Nephron progenitor cell (in vitro differentiated cells): ENCODE data around the gene FGFBP1.

Experiments
- DNase-seq: peaks from one replicate; pipeline ENCODE4 v3.0.0; 2021
- H3K27ac Mint-ChIP-seq: 2 replicates; pipeline ENCODE4 v1.8.0; 2021; ENCODE audit warnings: mild to moderate bottlenecking, moderate library complexity, mixed read lengths
- H3K27me3 Mint-ChIP-seq: 2 replicates; pipeline ENCODE4 v1.8.0; 2021; ENCODE audit warnings: mild to moderate bottlenecking, low read depth, mixed read lengths; ENCODE audit not compliant: poor library complexity
- H3K36me3 Mint-ChIP-seq: 2 replicates; pipeline ENCODE4 v1.8.0; 2021; ENCODE audit warnings: low read depth, mixed read lengths
- H3K4me1 Mint-ChIP-seq: 2 replicates; pipeline ENCODE4 v1.8.0; 2021; ENCODE audit warnings: mixed read lengths
- H3K4me3 Mint-ChIP-seq: 2 replicates; pipeline ENCODE4 v1.8.0; 2021; ENCODE audit warnings: mild to moderate bottlenecking, moderate library complexity, mixed read lengths
- H3K9me3 Mint-ChIP-seq: 2 replicates; pipeline ENCODE4 v1.8.0; 2021; ENCODE audit warnings: mild to moderate bottlenecking, moderate library complexity, mixed read lengths
- TF ChIP-seq, protein P1 (sequence below): fragments of 200-600 bp; sonication (generic); IDR thresholded peaks from 2 replicates; pipeline ENCODE4 v1.5.0; 2021; ENCODE audit warnings: antibody characterized with exemption

Gene FGFBP1

DNA sequence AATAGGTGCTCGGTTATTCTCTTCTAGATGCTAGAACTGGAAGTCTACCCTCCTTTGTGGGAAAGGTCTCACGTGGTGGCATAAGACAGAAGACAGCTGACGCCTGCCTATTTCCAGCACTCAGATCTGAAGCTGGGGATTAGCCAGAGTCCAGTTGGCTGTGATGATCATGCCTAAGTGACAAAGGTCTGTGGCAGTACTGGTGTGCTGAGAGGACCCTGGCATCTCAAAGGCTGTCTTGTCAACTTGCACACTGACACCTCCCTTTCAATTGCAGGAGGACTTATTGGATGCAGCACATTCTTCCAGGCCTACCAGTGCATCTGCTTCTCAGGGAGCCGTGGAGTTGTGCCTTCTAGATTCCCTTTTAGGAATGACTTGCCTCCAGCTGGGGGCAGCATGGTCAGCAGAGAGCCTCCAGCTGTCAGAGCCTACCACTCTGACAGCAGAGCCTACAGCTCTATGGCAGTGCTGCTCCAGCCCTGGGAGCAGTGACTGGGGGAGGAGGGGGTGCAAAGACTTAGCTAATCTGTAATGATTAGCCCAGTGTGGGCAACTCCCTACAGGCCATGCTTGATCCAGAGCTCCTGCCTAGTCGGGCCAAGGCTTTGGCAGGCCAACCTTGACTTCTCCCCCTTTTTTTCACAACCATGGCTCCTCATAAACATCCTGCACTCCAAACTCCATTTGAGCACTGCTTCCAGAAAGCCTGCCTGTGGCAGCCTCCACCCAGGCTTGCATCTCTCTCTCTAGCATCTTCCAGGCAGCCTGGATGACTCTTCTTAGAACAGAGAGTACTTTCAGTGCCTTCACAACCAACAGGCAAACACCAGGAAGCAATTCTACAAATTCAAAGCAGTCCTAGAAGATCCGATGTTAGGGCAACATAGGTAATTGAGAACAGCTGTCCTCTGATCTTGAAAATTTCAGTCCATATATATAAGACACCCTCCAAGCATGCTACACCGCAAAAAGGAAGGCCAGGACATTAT, 38.2 kb upstream of the FGFBP1 start:
- Mint-ChIP-seq H3K36me3 (peaks cover 24% of the 10 kb centered on the region), H3K9me3 (no peaks in the 10 kb centered on the region), H3K27ac (no peak overlapping the region), H3K27me3 (peaks cover 2% of the 10 kb centered on the region), H3K4me1 (peaks cover 5% of the 10 kb centered on the region), H3K4me3 (no peak overlapping the region)
- DNase-seq: no peak
- TF ChIP-seq, protein P1, sequence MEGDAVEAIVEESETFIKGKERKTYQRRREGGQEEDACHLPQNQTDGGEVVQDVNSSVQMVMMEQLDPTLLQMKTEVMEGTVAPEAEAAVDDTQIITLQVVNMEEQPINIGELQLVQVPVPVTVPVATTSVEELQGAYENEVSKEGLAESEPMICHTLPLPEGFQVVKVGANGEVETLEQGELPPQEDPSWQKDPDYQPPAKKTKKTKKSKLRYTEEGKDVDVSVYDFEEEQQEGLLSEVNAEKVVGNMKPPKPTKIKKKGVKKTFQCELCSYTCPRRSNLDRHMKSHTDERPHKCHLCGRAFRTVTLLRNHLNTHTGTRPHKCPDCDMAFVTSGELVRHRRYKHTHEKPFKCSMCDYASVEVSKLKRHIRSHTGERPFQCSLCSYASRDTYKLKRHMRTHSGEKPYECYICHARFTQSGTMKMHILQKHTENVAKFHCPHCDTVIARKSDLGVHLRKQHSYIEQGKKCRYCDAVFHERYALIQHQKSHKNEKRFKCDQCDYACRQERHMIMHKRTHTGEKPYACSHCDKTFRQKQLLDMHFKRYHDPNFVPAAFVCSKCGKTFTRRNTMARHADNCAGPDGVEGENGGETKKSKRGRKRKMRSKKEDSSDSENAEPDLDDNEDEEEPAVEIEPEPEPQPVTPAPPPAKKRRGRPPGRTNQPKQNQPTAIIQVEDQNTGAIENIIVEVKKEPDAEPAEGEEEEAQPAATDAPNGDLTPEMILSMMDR: no peak

DNA sequence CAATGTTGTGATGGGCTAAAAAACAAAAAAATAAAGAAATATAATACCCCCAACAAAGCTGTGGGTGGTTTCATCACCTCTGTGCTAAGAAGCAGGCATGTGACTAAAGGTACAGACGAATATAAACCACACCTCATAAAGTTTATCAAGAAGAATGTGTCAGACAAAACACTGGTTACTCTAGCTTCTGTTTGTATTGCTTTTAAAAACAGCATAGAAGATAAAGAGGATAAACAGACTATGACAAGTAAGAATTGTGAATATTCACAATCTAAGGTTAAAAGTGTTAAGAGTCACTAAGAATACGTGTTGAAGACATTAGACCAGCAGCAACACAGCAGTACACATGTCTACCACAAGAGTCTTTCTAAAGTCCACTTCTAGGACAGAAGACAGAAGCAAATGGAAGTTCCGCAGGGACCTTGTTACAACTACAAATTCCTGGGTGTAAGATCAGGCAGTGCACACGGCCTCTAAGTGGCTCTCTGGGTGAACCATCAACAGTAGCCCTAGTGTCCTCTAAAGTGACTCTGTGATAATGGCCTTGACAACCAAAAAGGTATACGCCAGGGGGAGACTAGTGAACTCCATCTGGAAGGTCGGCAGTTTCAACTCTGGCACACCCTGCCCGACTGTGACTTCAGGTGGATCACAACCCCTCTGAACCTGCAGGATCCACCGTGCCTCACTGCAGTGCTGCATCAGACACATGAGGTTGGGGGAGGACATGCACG, 32.7 kb upstream of the FGFBP1 start:
- Mint-ChIP-seq H3K9me3 (peaks cover 8% of the 10 kb centered on the region), H3K27ac (no peak overlapping the region), H3K4me3 (no peak overlapping the region), H3K4me1 (peaks cover 5% of the 10 kb centered on the region), H3K27me3 (peaks cover 5% of the 10 kb centered on the region), H3K36me3 (peaks cover 29% of the 10 kb centered on the region)
- TF ChIP-seq, protein P1: no peak
- DNase-seq: no peak

DNA sequence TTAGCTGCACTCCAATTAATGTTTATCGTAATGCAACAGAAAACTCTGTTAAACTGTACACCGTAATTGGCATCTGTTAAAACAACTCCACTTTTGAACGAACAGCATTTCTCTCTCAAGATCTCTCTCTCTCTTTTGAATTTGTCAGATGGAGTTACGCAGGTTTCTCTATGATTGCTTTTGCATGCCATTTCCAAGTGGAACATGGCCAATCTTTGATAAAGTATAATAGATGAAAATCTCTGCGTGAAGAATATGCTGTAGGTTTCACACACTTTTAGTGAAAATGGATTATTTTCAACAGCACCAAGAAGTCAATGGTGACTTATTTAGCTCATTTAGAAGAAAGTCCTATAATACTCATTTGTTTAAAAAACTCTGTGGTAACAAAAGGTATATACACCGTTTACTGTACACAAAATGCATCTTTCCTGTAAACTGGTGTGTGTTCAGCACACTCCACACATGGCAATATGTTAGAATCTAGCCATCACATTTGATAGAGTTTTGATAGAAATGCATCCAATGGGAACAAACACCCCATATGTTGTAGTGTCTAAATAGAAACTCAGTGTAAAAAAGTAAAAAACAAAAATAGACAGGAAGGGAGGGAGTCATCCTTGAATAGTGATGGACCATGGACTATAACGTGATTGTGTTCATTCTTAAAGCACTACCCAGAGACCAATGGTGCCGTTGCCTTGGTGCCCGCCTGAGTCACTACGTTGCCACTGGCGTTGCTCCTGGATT, 30.2 kb upstream of the FGFBP1 start:
- H3K27me3 Mint-ChIP-seq: peaks cover 15% of the 10 kb centered on the region
- H3K36me3 Mint-ChIP-seq: peaks cover 27% of the 10 kb centered on the region
- TF ChIP-seq, protein P1: no peak
- peaks cover 14% of the 10 kb centered on the region for H3K9me3 Mint-ChIP-seq
- no peak for DNase-seq
- no peak overlapping the region for H3K27ac Mint-ChIP-seq
- no peaks in the 10 kb centered on the region for H3K4me1 Mint-ChIP-seq
- no peak overlapping the region for H3K4me3 Mint-ChIP-seq

DNA sequence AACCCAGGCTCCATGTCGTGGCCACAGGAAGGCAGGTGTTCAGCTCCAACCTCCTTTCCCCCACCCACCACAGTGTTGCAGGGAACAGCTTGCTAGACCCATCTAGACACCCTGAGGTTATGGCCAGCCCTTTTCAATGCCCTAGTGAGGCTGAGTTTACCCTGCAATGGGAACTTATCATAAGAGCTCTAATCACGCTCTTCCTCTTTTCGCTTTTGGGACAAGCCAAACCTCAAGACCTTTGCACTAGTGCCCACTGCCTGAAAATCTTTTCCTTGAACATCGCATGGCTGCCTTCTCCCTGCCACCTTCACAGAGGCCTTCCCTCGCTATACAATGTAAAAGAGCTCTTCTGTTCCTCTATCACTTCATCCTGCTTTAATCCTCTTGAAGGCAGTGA, 26.8 kb upstream of the FGFBP1 start:
- Mint-ChIP-seq H3K27me3 (peaks cover 13% of the 10 kb centered on the region), H3K36me3 (peaks cover 27% of the 10 kb centered on the region), H3K27ac (no peak overlapping the region), H3K9me3 (peaks cover 14% of the 10 kb centered on the region), H3K4me1 (peaks cover 4% of the 10 kb centered on the region), H3K4me3 (no peak overlapping the region)
- TF ChIP-seq, protein P1: no peak
- DNase-seq: no peak

DNA sequence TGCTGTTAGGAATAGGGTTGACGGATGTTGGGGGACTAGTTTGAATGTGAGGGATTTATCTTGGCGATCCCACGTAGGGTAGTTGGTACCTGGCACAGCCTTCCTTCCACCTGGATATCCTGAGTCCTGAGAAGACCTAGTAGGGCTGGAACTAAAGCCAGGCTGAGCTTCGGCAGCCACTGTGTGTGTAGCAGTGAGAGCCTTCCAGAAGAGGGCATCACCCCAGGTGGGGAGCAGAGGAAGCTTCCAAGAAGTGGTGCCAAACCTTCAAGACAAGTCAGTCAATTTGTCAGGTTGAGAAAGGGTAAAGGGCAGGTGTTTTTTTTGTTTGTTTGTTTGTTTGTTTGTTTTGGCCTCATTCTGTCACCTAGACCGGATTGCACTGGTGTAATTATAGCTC, 25.6 kb upstream of the FGFBP1 start:
- Mint-ChIP-seq H3K9me3 (peaks cover 14% of the 10 kb centered on the region), H3K4me1 (peaks cover 4% of the 10 kb centered on the region), H3K4me3 (no peak overlapping the region), H3K27ac (no peak overlapping the region), H3K36me3 (peaks cover 27% of the 10 kb centered on the region), H3K27me3 (peaks cover 13% of the 10 kb centered on the region)
- no peak for DNase-seq
- TF ChIP-seq, protein P1: no peak
